Measurements from ENCODE around the gene C6orf89.

DNA sequence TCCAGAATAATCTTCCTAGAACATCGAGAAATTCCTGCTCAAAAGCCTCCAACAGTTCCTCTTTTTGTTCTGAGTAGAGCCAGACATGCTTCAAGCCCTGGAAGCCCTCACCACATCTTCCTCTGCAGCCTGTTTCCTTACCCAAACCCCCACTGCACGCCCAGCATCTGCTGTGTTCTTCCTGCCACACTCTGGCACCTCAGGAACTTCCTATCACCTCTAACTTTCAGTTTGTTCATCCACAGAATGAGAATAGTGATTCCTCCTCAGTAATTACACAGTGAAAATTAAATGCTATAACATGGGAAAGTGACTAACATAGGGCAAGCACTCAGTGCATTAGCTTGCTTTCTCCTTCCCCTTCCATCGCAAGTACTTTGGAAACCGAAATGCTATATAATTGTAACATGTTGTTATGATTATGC is 26.3 kb downstream of the C6orf89 start:
- no peak for TF ChIP-seq RFX5 (IDR thresholded peaks at IDR 0.05)
- no peak for TF ChIP-seq CHD2 (IDR thresholded peaks at IDR 0.05; ENCODE audit: low read length, partially characterized antibody)
- TF ChIP-seq CHD4 (IDR thresholded peaks at IDR 0.05; ENCODE audit: borderline replicate concordance) = no peak
